Right lobe of liver (tissue), 6 donors: ENCODE data around the gene PXT1. TPM values are rescaled to one million over a fixed set of nuclear protein-coding genes. Genes with fewer than 3 reads are reported as not detected.

Experiments used
- ATAC-seq, 4 donors: fragments of 200-7000 bp; cut with Tn5 transposase; one replicate each; pipeline ENCODE4 v1.9.1; 2020; ENCODE audit warnings: mild to moderate bottlenecking in 4 of 4, moderate library complexity in 4 of 4
- DNase-seq, 3 donors: peaks; one replicate each; pipeline ENCODE4 v3.0.0-alpha.2; 2020
- H3K27ac ChIP-seq, 3 donors: fragments of 200-600 bp; one replicate each; pipeline ENCODE4 v1.8.0; 2022
- H3K27me3 ChIP-seq, 2 donors: fragments of 200-600 bp; one replicate each; pipeline ENCODE4 v1.8.0; 2022
- H3K36me3 ChIP-seq, 4 donors: fragments of 200-600 bp; sonication (generic) in 1 of 4; one replicate each; pipeline versions ENCODE4 v1.5.1 to v1.8.0; 2017 to 2022; ENCODE audit warnings: control low read depth in 1 of 4
- H3K4me1 ChIP-seq, 4 donors: fragments of 200-600 bp; sonication (generic) in 1 of 4; one replicate each; pipeline versions ENCODE4 v1.5.1 to v1.8.0; 2017 to 2022; ENCODE audit warnings: control low read depth in 1 of 4
- H3K4me3 ChIP-seq, 3 donors: fragments of 200-600 bp; one replicate each; pipeline ENCODE4 v1.8.0; 2022
- H3K9me3 ChIP-seq, 4 donors: fragments of 200-600 bp; sonication (generic) in 1 of 4; one replicate each; pipeline versions ENCODE4 v1.5.1 to v1.8.0; 2017 to 2022; ENCODE audit warnings: control low read depth in 1 of 4
- POLR2A ChIP-seq: fragments of 450-650 bp; IDR thresholded peaks from one replicate; pipeline ENCODE4 v1.6.1; 2017; ENCODE audit warnings: antibody characterized with exemption, mild to moderate bottlenecking
- WGBS: methylation state at CpG from one replicate; pipeline ENCODE4 v1.1.6; 2018; ENCODE audit warnings: low coverage, low lambda C conversion rate; ENCODE audit not compliant: insufficient coverage; ENCODE audit errors: missing lambda C conversion rate; 5-methylcytosine and 5-hydroxymethylcytosine counted together
- intact Hi-C, 2 donors: fragments of 100-400 bp; cut with DNase I; formaldehyde crosslinking; loops; one replicate each; pipeline versions ENCODE4 v1.11.2 to v1.14.1; 2022
- total RNA-seq, 6 experiments: library from RNA; depleted of rRNA in 2 of 6; stranded (reverse); fragments of >200 nt in 2 of 6; fragmentation: NEBNext Ultra II Directional in 3 of 6; extraction: Animal tissue kit (Norgen Biotek cat#: 25700) in 3 of 6; gene quantifications; one replicate each; pipeline versions ENCODE4 v1.1.0 to v1.2.4, GENCODE V29; 2016 to 2023
- TF ChIP-seq, protein P1 (sequence below), 4 donors: fragments of 200-600 bp in 3 of 4; fragments of 450-650 bp in 1 of 4; IDR thresholded peaks; one replicate each; pipeline versions ENCODE4 v1.5.1 to v1.8.0; 2016 to 2022; ENCODE audit warnings: antibody characterized with exemption in 4 of 4, mild to moderate bottlenecking in 2 of 4
- donor health status: DM: no; HTN: yes; CAD: no.
- donor health status: DM: no; HTN: no; CAD: no.
- donor health status: DM: no; HTN: no; CAD: no.
- donor health status: DM: no; HTN: yes; CAD: no.
- donor health status: DM: no; HTN: yes; CAD: no.

PXT1 gene
- total RNA-seq, 6 experiments from 2014 or later, result 0.11 TPM; not detected in 5

DNA sequence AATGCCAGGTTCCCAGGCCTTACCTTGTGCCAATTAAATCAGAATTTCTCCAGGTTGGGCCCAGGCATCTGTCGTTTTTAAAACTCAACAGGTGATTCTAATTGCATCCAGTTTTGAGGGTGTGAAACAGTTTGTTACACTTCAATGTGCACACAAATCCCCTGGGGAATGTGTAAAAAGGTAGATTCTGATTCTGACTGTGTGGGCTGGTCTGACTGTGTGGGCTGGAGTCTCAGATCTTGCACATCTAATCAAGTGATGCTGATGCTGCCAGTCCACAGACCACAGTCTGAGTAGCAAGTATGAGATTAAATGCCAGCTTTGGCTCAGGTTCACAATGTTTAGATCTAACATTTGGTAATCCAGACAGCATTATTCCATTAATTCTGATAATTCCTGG is 42.7 kb downstream of the PXT1 start:
- 44% methylated on average over 1 of the region's 1 CpG for WGBS
- intact Hi-C loops, result no loop called here
- Histone ChIP-seq H3K4me3 (no peak overlapping the region), H3K9me3 (no peaks in the 10 kb centered on the region), H3K27me3 (no peaks in the 10 kb centered on the region), H3K36me3 (no peaks in the 10 kb centered on the region), H3K27ac (no peak overlapping the region), H3K4me1 (no peaks in the 10 kb centered on the region)
- no peak for ATAC-seq
- no peak for DNase-seq
- no peak for TF ChIP-seq POLR2A
- TF ChIP-seq, protein P1, sequence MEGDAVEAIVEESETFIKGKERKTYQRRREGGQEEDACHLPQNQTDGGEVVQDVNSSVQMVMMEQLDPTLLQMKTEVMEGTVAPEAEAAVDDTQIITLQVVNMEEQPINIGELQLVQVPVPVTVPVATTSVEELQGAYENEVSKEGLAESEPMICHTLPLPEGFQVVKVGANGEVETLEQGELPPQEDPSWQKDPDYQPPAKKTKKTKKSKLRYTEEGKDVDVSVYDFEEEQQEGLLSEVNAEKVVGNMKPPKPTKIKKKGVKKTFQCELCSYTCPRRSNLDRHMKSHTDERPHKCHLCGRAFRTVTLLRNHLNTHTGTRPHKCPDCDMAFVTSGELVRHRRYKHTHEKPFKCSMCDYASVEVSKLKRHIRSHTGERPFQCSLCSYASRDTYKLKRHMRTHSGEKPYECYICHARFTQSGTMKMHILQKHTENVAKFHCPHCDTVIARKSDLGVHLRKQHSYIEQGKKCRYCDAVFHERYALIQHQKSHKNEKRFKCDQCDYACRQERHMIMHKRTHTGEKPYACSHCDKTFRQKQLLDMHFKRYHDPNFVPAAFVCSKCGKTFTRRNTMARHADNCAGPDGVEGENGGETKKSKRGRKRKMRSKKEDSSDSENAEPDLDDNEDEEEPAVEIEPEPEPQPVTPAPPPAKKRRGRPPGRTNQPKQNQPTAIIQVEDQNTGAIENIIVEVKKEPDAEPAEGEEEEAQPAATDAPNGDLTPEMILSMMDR (IDR thresholded peaks at IDR 0.05), result no peak

DNA sequence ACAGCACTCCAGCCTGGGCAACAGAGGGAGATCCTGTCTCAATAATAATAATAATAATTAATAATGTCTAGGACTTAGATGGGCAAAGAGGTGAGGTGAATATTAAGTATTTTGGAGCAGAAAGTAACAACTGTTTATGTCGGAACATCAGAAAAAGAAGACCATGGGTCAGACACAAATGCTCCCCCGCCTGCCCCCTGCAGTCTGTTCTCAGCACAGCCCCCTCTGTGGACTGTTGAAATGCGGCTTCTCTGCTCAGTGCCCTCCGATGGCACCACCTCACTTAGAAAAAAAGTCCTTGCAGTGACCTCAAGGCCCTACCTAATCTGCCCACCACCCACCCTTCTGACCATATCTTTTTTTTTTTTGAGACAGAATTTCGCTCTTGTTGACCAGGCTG is 50.0 kb downstream of the PXT1 start:
- intact Hi-C loops, result no loop called here
- H3K4me3 ChIP-seq, result no peak overlapping the region
- ATAC-seq (no peak), DNase-seq (no peak)
- no peaks in the 10 kb centered on the region for H3K36me3 ChIP-seq
- WGBS, result 86% methylated on average over 4 of the region's 5 CpGs
- H3K27me3 ChIP-seq, result no peaks in the 10 kb centered on the region
- no peaks in the 10 kb centered on the region for H3K9me3 ChIP-seq
- no peak overlapping the region for H3K27ac ChIP-seq
- TF ChIP-seq, protein P1 (IDR thresholded peaks at IDR 0.05), result no peak
- TF ChIP-seq POLR2A, result no peak
- H3K4me1 ChIP-seq, result no peaks in the 10 kb centered on the region

DNA sequence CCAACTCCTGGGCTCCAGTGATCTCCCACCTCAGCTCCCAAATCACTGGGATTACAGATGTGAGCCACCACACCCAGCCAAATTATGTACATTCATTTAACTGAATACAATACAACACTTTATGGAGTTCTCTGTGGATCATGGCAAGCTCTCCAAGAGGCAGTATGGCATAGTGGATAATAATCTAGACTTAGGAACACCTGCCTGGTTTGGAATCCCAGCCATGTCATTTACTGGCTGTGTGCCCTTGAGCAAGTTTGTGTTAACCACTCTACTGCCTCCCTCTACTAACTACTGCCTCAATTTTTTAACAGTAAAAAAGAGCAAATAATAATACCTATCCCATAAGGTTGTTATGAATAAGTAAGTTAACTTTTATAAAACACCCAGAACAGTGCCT is 53.3 kb downstream of the PXT1 start:
- Histone ChIP-seq H3K9me3 (no peaks in the 10 kb centered on the region), H3K27ac (no peak overlapping the region), H3K4me3 (no peak overlapping the region), H3K4me1 (peaks cover 0 to 9% (median 0%) of the 10 kb centered on the region in 4 donors), H3K36me3 (no peaks in the 10 kb centered on the region), H3K27me3 (no peaks in the 10 kb centered on the region)
- intact Hi-C loops, result no loop called here
- no peak for TF ChIP-seq POLR2A
- TF ChIP-seq, protein P1 (IDR thresholded peaks at IDR 0.05), result no peak
- ATAC-seq (no peak), DNase-seq (no peak)

DNA sequence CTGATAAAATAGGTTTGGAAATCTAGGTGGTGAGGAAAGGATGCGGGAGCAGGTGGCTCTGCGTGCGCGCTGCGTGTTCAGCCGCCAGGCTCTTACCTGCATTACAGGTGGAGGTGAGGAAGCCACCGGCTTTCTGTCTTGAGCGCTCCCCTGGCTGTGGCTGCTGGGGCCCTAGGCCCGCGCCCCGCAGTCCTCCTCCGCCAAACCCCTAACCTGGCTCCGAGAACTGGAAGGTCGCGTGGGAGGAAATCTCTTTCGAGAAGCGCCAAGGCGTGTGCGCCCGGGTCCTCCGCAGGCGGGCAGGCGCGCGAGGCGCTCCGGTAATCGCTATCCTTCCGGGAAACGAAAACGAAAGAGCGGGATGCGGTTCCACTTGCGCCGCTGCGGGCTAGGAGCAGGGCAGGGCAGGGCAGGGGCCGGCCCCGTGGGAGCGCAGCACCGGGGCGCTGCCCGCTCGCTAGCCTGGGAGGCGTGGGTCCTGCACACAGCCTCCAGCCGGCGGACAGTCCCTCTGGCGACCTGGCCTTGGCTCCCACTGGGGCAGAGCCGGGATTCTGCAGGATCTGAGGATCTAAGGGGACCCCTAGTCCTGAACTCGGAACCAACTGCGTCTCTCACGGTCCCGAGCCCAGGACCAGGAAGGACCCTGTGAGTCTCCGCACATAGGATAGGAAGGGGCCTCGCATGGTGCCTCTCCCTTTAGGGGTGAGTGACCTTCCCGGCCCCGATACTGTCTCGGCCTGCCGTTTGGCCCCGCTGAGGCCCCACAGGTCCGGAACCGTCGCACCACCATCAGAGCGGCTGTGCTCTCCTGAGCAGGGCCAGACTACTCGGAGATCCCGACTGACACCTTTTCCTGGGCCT is 55.0 kb downstream of the PXT1 start, which contains the start of gene ETV7:
TSS of gene ETV7 (minus strand) at position 230 of the 864 bp plus-strand sequence. CDS start at position 102, 128 bp downstream.
- DNase-seq, result peak in 1 of 3 donors; percentile 62
- H3K27me3 ChIP-seq, result no peaks in the 10 kb centered on the region
- peak; percentile 74 to 84 (median 81) for ATAC-seq
- peak within 1 kb of the TSS; percentile 51 to 65 (median 63) for H3K4me3 ChIP-seq
- H3K36me3 ChIP-seq, result no peaks in the 10 kb centered on the region
- 17% methylated on average over 3 of the region's 65 CpGs for WGBS
- H3K4me1 ChIP-seq, result peaks cover 0 to 9% (median 0%) of the 10 kb centered on the region in 4 donors
- TF ChIP-seq, protein P1 (IDR thresholded peaks at IDR 0.05), result no peak
- no peak for TF ChIP-seq POLR2A
- no peaks in the 10 kb centered on the region for H3K9me3 ChIP-seq
- H3K27ac ChIP-seq, result peak within 1 kb of the TSS in 2 of 3 donors; percentile 21 to 36
- intact Hi-C loops, result no loop called here
